Measurements from ENCODE around the gene TCF4. TPM values are rescaled to one million over a fixed set of nuclear protein-coding genes. Genes with fewer than 3 reads are reported as not detected.

TCF4 gene
- total and polyA plus RNA-seq, 2 of the 13 experiments (the other 11 are each of a cell fraction or from before 2014, with no cell fraction given) = not detected

DNA sequence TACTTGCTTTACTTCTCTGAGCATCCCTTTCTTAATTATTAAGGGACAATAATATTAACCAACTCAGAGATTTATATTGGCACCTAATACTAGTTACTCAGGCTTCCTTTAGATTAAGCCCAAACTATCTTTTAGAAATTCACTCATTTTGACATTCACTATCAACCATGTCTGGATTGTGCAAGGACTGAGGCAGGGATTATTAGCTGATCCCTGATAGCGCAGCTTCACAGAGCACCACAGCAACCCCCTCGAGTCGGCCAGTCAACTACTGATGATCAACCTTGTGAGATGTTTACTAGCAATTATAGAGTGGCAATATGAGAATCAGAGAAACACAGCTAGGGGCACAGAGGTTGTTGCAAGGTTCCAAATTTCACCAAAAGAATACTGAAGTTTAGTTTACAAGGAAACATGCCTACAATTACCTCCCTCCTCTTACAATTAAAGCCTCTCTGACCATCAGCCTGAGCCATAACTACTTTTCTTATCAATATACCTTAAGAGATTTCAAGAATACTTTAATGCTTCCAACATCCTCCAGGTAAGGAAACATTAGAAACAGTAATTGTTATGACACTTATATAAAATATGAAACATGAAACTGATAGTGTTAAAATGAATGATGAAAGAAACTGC is 191.6 kb downstream of the TCF4 start (continued):
- TF ChIP-seq, protein P1, sequence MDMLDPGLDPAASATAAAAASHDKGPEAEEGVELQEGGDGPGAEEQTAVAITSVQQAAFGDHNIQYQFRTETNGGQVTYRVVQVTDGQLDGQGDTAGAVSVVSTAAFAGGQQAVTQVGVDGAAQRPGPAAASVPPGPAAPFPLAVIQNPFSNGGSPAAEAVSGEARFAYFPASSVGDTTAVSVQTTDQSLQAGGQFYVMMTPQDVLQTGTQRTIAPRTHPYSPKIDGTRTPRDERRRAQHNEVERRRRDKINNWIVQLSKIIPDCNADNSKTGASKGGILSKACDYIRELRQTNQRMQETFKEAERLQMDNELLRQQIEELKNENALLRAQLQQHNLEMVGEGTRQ (IDR thresholded peaks at IDR 0.05; ENCODE audit: low read depth, low read length) = no peak
- TF ChIP-seq, protein P1 (CRISPR knock-in tag; IDR thresholded peaks at IDR 0.05; ENCODE audit: borderline replicate concordance) = no peak
- TF ChIP-seq HDAC2 (CRISPR knock-in tag; IDR thresholded peaks at IDR 0.05) (no peak), KMT2A (CRISPR knock-in tag; IDR thresholded peaks at IDR 0.05) (no peak), ZNF878 (CRISPR knock-in tag; IDR thresholded peaks at IDR 0.05) (no peak)

DNA sequence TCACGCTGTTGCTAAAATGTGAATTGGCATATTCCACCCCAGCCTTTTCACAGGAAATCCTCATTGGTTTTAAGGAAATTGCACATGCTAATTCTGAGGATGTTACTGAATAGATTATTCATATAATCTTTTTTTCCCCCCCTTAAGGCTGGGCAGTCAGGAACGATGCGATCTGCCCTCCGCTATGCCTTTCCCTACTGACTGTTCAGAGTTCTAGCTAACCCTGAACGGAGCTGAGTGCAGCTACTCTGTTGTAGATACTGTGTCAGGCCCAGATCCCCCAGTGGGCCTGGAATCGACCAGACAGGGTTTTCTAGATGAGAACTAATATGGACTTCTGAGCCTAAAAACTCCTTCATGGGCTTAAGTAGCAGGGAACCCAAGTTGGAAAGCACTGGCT is 192.2 kb downstream of the TCF4 start:
- no peak overlapping the region for H3K27ac ChIP-seq (ENCODE audit: extremely low read length, insufficient read depth, low read length)
- H3K9me3 ChIP-seq (ENCODE audit: low read length) = no peaks in the 10 kb centered on the region
- ChIA-PET CTCF (ENCODE audit: low intra/inter-chr PET ratio, low total read pairs) (no interaction called here), POLR2A (no interaction called here)
- TF ChIP-seq FOXP1 (IDR thresholded peaks at IDR 0.05) (no peak), FOXP1 (CRISPR knock-in tag; IDR thresholded peaks at IDR 0.05) (no peak)
- TF ChIP-seq, protein P2, sequence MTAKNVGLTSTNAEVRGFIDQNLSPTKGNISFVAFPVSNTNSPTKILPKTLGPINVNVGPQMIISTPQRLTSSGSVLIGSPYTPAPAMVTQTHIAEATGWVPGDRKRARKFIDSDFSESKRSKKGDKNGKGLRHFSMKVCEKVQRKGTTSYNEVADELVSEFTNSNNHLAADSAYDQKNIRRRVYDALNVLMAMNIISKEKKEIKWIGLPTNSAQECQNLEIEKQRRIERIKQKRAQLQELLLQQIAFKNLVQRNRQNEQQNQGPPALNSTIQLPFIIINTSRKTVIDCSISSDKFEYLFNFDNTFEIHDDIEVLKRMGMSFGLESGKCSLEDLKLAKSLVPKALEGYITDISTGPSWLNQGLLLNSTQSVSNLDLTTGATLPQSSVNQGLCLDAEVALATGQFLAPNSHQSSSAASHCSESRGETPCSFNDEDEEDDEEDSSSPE (CRISPR knock-in tag; IDR thresholded peaks at IDR 0.05) = no peak
- no peaks in the 10 kb centered on the region for H4K20me1 ChIP-seq (ENCODE audit: insufficient read depth, low read length)
- intact Hi-C loops (cut with micrococcal nuclease; ENCODE audit: unreplicated experiment) = no loop called here
- DNase-seq (ENCODE audit: low spot score) (no peak), ATAC-seq (no peak), FAIRE-seq (no peak)
- no TSS peak for BruUV-seq (replicated peaks)
- in situ Hi-C loops (cut with HindIII; ENCODE audit: extremely low pct_ligation_motif_present, low pct_unique_long_range_greater_than_20kb) = no loop called here
- 31% methylated on average over 6 of the region's 6 CpGs for WGBS (ENCODE audit: low lambda C conversion rate)
- no peak overlapping the region for H3K4me3 ChIP-seq (replicated peaks in 1 of 3; ENCODE audit: insufficient read depth in 1 of 3, low read depth in 2 of 3, low read length in 3 of 3)
- H3K79me2 ChIP-seq (ENCODE audit: insufficient read depth, low read length) = no peaks in the 10 kb centered on the region
- no peaks in the 10 kb centered on the region; a peak in 1 of 5 replicates for H3K27me3 ChIP-seq (ENCODE audit: control insufficient read depth in 1 of 2, insufficient read depth in 2 of 2, low read length in 2 of 2)
- no peak overlapping the region for H3K4me2 ChIP-seq (ENCODE audit: low read depth, low read length)
- H3K9ac ChIP-seq (ENCODE audit: insufficient read depth, low read depth, low read length) = no peak overlapping the region
- no peaks in the 10 kb centered on the region for H3K36me3 ChIP-seq (replicated peaks in 1 of 2; ENCODE audit: control insufficient read depth in 1 of 2, insufficient read depth in 2 of 2, low read length in 2 of 2)
- H3K4me1 ChIP-seq (ENCODE audit: insufficient read depth, low read length) = no peaks in the 10 kb centered on the region
- no peak overlapping the region for H2AFZ ChIP-seq (ENCODE audit: low read length)

All from HepG2 (cell line).